ENCODE measurements around the gene TNFRSF1A. TPM values are rescaled to one million over a fixed set of nuclear protein-coding genes. Genes with fewer than 3 reads are reported as not detected.

The TNFRSF1A gene
- total RNA-seq, 1 experiment from 2014 or later, result 59.9 TPM

GRCh38 chr12:6376079-6376869 is 34.4 kb upstream of the TNFRSF1A start:
- Histone ChIP-seq H3K23me2 (ENCODE audit: insufficient read length, low read depth, low read length, poor library complexity, severe bottlenecking) (peaks cover 43% of the 10 kb centered on the region), H3K79me1 (ENCODE audit: insufficient read depth, low read depth, low read length, poor library complexity, severe bottlenecking) (no peaks in the 10 kb centered on the region), H3K14ac (ENCODE audit: insufficient read depth, low read length) (peak overlapping the region; percentile 88), H3K9me3 (ENCODE audit: control insufficient read depth, low read depth, low read length) (no peaks in the 10 kb centered on the region), H3K56ac (ENCODE audit: insufficient read length, low read depth, low read length) (no peak overlapping the region), H3K23ac (ENCODE audit: insufficient read length, low read depth, low read length) (no peak overlapping the region), H4K91ac (ENCODE audit: insufficient read length, low read depth, low read length) (peak overlapping the region; percentile 87), H3K9ac (ENCODE audit: extremely low read depth, insufficient read length, low read length) (peak overlapping the region; percentile 67), H3K4ac (ENCODE audit: low read depth, low read length) (no peak overlapping the region), H4K5ac (ENCODE audit: insufficient read length, low read depth, low read length) (no peak overlapping the region), H2BK12ac (ENCODE audit: insufficient read length, low read depth, low read length) (peak overlapping the region; percentile 66), H2AK5ac (ENCODE audit: insufficient read length, low read length) (peak overlapping the region; percentile 51), H3T11ph (ENCODE audit: low read length) (no peak overlapping the region), H3K18ac (ENCODE audit: insufficient read length, low read depth, low read length) (peak overlapping the region; percentile 63), H3K79me2 (ENCODE audit: insufficient read depth, low read length) (peaks cover 13% of the 10 kb centered on the region; the same call in 1 of the 2 replicates), H2AFZ (ENCODE audit: low read length) (no peak overlapping the region), H3K4me2 (ENCODE audit: insufficient read depth, insufficient read length, low read length) (peak overlapping the region; percentile 82), H4K20me1 (ENCODE audit: control insufficient read depth, insufficient read depth, insufficient read length) (no peaks in the 10 kb centered on the region), H2BK120ac (ENCODE audit: low read depth, low read length, poor library complexity, severe bottlenecking) (no peak overlapping the region), H3K27ac (ENCODE audit: insufficient read length, low read depth, low read length) (peak overlapping the region; percentile 48), H2BK5ac (ENCODE audit: insufficient read length, low read length) (no peak overlapping the region), H3K4me1 (ENCODE audit: insufficient read depth, low read length) (peaks cover 16% of the 10 kb centered on the region), H2BK15ac (ENCODE audit: low read depth, low read length) (no peak overlapping the region), H3K27me3 (ENCODE audit: insufficient read depth, low read length) (no peaks in the 10 kb centered on the region), H4K8ac (replicated peaks; ENCODE audit: insufficient read length, low read depth, low read length) (no peak overlapping the region), H2BK20ac (ENCODE audit: low read depth, low read length, poor library complexity, severe bottlenecking) (no peak overlapping the region)
- H3K4me3 Mint-ChIP-seq, result peak overlapping the region; percentile 79 to 89
- peaks cover 71 to 83% of the 10 kb centered on the region in 2 experiments for H3K4me1 Mint-ChIP-seq
- H3K9me3 Mint-ChIP-seq, result no peaks in the 10 kb centered on the region
- H3K27me3 Mint-ChIP-seq (ENCODE audit: low read depth), result no peaks in the 10 kb centered on the region; the same call in 1 of the 2 replicates
- peak; percentile 83 for DNase-seq
- TF ChIP-seq CTCF (conservative IDR thresholded peaks at IDR 0.05), result peak; percentile 58
- no CpG with 5 or more reads among the region's 19 CpGs for WGBS (ENCODE audit: extremely low coverage, insufficient read length, low lambda C conversion rate)
- peak overlapping the region; percentile 99 to 100 (median 99) for H3K27ac Mint-ChIP-seq
- peaks cover 0 to 4% (median 3%) of the 10 kb centered on the region in 3 experiments; a peak in 5 of 7 replicates for H3K36me3 Mint-ChIP-seq (ENCODE audit: insufficient read depth in 1 of 3, low read depth in 3 of 3)

Data from H9 (cell line).